Uterus (tissue), 2 donors: ENCODE measurements around the gene KRTAP10-8.

Experiments used
- CTCF ChIP-seq, 4 experiments: fragments of 200-600 bp in 2 of 4; fragments of 450-650 bp in 2 of 4; sonication (generic) in 2 of 4; IDR thresholded peaks; one replicate each; pipeline ENCODE4 v1.5.1; 2016 to 2019; ENCODE audit warnings: antibody characterized with exemption in 4 of 4, mild to moderate bottlenecking in 2 of 4, moderate library complexity in 1 of 4
- POLR2A ChIP-seq, 2 donors: fragments of 450-650 bp; IDR thresholded peaks; one replicate each; pipeline ENCODE4 v1.6.1; 2016; ENCODE audit warnings: antibody characterized with exemption in 2 of 2, mild to moderate bottlenecking in 1 of 2, moderate library complexity in 1 of 2

GRCh38 chr21:44656868-44657267 is 45.0 kb downstream of the KRTAP10-8 start:
- TF ChIP-seq CTCF (IDR thresholded peaks at IDR 0.05) (no peak), POLR2A (IDR thresholded peaks at IDR 0.05) (no peak)
